Fibroblast of skin of scalp (primary cell): ENCODE measurements around the gene KIAA1191.

Experiments used
- DNase-seq: peaks from one replicate; pipeline ENCODE4 v3.0.0-alpha.2; 2013

The KIAA1191 gene

GRCh38 chr5:176389135-176390123, 27.9 kb upstream of the KIAA1191 start:
- no peak for DNase-seq

GRCh38 chr5:176388444-176389134, 27.0 kb upstream of the KIAA1191 start, which contains the start of the genes HIGD2A and NOP16:
TSS of gene HIGD2A (plus strand) at chr5:176388751. CDS start at chr5:176388820, 69 bp downstream.
TSS of gene NOP16 (minus strand) at chr5:176388598. CDS start at chr5:176388539, 59 bp downstream.
- DNase-seq: peak; percentile 99

- peak; percentile 7 for DNase-seq
These were observed 26.5 kb upstream of the KIAA1191 start for GRCh38 chr5:176388003-176388443.

- DNase-seq: peak; percentile 17
These were observed 25.9 kb upstream of the KIAA1191 start for GRCh38 chr5:176387384-176387925.

- no peak for DNase-seq
These were observed 24.9 kb upstream of the KIAA1191 start for GRCh38 chr5:176386491-176386890.

- no peak for DNase-seq
These were observed 23.4 kb upstream of the KIAA1191 start for GRCh38 chr5:176384991-176385390.

- DNase-seq: no peak
These were observed 22.9 kb upstream of the KIAA1191 start for GRCh38 chr5:176384366-176384930.

GRCh38 chr5:176383961-176384360, 22.4 kb upstream of the KIAA1191 start:
- DNase-seq: no peak

- no peak for DNase-seq
These were observed 21.8 kb upstream of the KIAA1191 start for GRCh38 chr5:176383248-176383905.

- no peak for DNase-seq
These were observed 21.2 kb upstream of the KIAA1191 start for GRCh38 chr5:176382721-176383120.

GRCh38 chr5:176381979-176382378, 20.4 kb upstream of the KIAA1191 start:
- DNase-seq: no peak

- no peak for DNase-seq
These were observed 19.9 kb upstream of the KIAA1191 start for GRCh38 chr5:176381423-176381822.

- DNase-seq: no peak
These were observed 18.3 kb upstream of the KIAA1191 start for GRCh38 chr5:176379881-176380280.

GRCh38 chr5:176373100-176373818, 11.7 kb upstream of the KIAA1191 start:
- DNase-seq: no peak

- no peak for DNase-seq
These were observed 10.3 kb upstream of the KIAA1191 start for GRCh38 chr5:176371621-176372539.

GRCh38 chr5:176369934-176370711, 8.6 kb upstream of the KIAA1191 start:
- no peak for DNase-seq

GRCh38 chr5:176368726-176369125, 7.2 kb upstream of the KIAA1191 start:
- no peak for DNase-seq

- no peak for DNase-seq
These were observed 4.8 kb upstream of the KIAA1191 start for GRCh38 chr5:176366232-176366894.
